ENCODE data around the gene VANGL2.

VANGL2 gene

GRCh38 chr1:160394673-160395072 is 5.7 kb upstream of the VANGL2 start:
- no peaks in the 10 kb centered on the region for H3K36me3 ChIP-seq (ENCODE audit: insufficient read depth)
- H2AFZ ChIP-seq (ENCODE audit: low read depth): no peak overlapping the region
- H3K79me2 ChIP-seq (ENCODE audit: insufficient read depth, low read depth): no peaks in the 10 kb centered on the region
- no peak overlapping the region for H3K27ac ChIP-seq
- no peaks in the 10 kb centered on the region for H3K4me1 ChIP-seq (ENCODE audit: low read depth, poor library complexity, severe bottlenecking)
- H4K20me1 ChIP-seq (ENCODE audit: insufficient read depth): no peaks in the 10 kb centered on the region
- no peak overlapping the region for H3K9ac ChIP-seq
- no peak overlapping the region for H3K4me2 ChIP-seq
- no peak overlapping the region for H3K4me3 ChIP-seq (IDR thresholded peaks at IDR 0.05; ENCODE audit: insufficient read depth, low read depth, low read length)
- TF ChIP-seq CTCF (conservative IDR thresholded peaks at IDR 0.05; ENCODE audit: low read depth, low read length): no peak
- H3K27me3 ChIP-seq (ENCODE audit: insufficient read depth, low read depth): no peaks in the 10 kb centered on the region

- Histone ChIP-seq H3K4me1 (ENCODE audit: low read depth, poor library complexity, severe bottlenecking) (no peaks in the 10 kb centered on the region), H4K20me1 (ENCODE audit: insufficient read depth) (no peaks in the 10 kb centered on the region), H3K27ac (no peak overlapping the region), H3K4me3 (IDR thresholded peaks at IDR 0.05; ENCODE audit: insufficient read depth, low read depth, low read length) (no peak overlapping the region), H3K9ac (no peak overlapping the region), H3K36me3 (ENCODE audit: insufficient read depth) (no peaks in the 10 kb centered on the region), H3K4me2 (no peak overlapping the region), H3K79me2 (ENCODE audit: insufficient read depth, low read depth) (no peaks in the 10 kb centered on the region), H2AFZ (ENCODE audit: low read depth) (no peak overlapping the region), H3K27me3 (ENCODE audit: insufficient read depth, low read depth) (no peaks in the 10 kb centered on the region)
- no peak for TF ChIP-seq CTCF (conservative IDR thresholded peaks at IDR 0.05; ENCODE audit: low read depth, low read length)
These were observed 2.7 kb upstream of the VANGL2 start for GRCh38 chr1:160397651-160398050.

- no peaks in the 10 kb centered on the region for H3K27me3 ChIP-seq (ENCODE audit: insufficient read depth, low read depth)
- no peaks in the 10 kb centered on the region for H3K36me3 ChIP-seq (ENCODE audit: insufficient read depth)
- H3K4me3 ChIP-seq (IDR thresholded peaks at IDR 0.05; ENCODE audit: insufficient read depth, low read depth, low read length): no peak overlapping the region
- no peak overlapping the region for H3K4me2 ChIP-seq
- no peaks in the 10 kb centered on the region for H3K4me1 ChIP-seq (ENCODE audit: low read depth, poor library complexity, severe bottlenecking)
- H3K27ac ChIP-seq: no peak overlapping the region
- no peaks in the 10 kb centered on the region for H3K79me2 ChIP-seq (ENCODE audit: insufficient read depth, low read depth)
- no peak overlapping the region for H3K9ac ChIP-seq
- no peaks in the 10 kb centered on the region for H4K20me1 ChIP-seq (ENCODE audit: insufficient read depth)
- no peak for TF ChIP-seq CTCF (conservative IDR thresholded peaks at IDR 0.05; ENCODE audit: low read depth, low read length)
- peak overlapping the region; percentile 1; the same call in 1 of the 2 replicates for H2AFZ ChIP-seq (ENCODE audit: low read depth)
These were observed 1.5 kb upstream of the VANGL2 start for GRCh38 chr1:160398823-160399222.

- H3K4me2 ChIP-seq: no peak overlapping the region
- no peaks in the 10 kb centered on the region for H3K27me3 ChIP-seq (ENCODE audit: insufficient read depth, low read depth)
- H3K36me3 ChIP-seq (ENCODE audit: insufficient read depth): no peaks in the 10 kb centered on the region
- no peaks in the 10 kb centered on the region for H3K79me2 ChIP-seq (ENCODE audit: insufficient read depth, low read depth)
- H2AFZ ChIP-seq (ENCODE audit: low read depth): no peak overlapping the region; the same call in 1 of the 2 replicates
- H3K4me1 ChIP-seq (ENCODE audit: low read depth, poor library complexity, severe bottlenecking): no peaks in the 10 kb centered on the region
- no peaks in the 10 kb centered on the region for H4K20me1 ChIP-seq (ENCODE audit: insufficient read depth)
- no peak for TF ChIP-seq CTCF (conservative IDR thresholded peaks at IDR 0.05; ENCODE audit: low read depth, low read length)
- no peak overlapping the region for H3K9ac ChIP-seq
- no peak overlapping the region for H3K27ac ChIP-seq
- no peak overlapping the region for H3K4me3 ChIP-seq (IDR thresholded peaks at IDR 0.05; ENCODE audit: insufficient read depth, low read depth, low read length)
These were observed 681 bp upstream of the VANGL2 start for GRCh38 chr1:160399544-160400222.

Data from KMS-11 (cell line).